HG03457 (cell line): ENCODE results near the gene TCTN3.
A peak's percentile ranks its signal among the peaks of the same experiment; 100 is the strongest.
"Not testable (repeated sequence)": the region's sequence is repeated elsewhere in the genome, so short reads cannot be mapped to it uniquely, and the experiment has no call there.

Experiments
- ATAC-seq: cut with Tn5 transposase; IDR thresholded peaks from one replicate; pipeline ENCODE4 v1.9.1; 2021; ENCODE audit warnings: moderate number of reproducible peaks; ENCODE audit not compliant: unreplicated experiment

Gene TCTN3

DNA sequence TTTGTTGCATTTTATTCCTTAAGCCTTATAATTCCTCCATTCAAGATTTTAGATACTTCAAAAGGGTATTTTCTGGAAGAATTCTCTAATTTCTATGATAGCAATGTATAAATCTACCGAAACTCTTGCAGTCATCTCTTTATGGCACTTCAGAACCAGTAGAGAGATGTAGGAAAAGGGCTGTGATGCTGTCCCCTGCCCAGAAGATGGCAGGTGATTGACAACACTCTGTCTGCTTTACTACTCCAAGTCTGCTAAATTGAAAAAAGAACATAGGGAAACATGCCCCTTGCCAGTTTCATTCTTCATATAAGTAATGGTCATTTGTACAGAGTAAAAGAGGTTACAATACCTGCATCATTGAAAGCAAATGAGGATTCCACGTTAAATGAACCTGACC is 5.1 kb downstream of the TCTN3 start:
- no peak for ATAC-seq

DNA sequence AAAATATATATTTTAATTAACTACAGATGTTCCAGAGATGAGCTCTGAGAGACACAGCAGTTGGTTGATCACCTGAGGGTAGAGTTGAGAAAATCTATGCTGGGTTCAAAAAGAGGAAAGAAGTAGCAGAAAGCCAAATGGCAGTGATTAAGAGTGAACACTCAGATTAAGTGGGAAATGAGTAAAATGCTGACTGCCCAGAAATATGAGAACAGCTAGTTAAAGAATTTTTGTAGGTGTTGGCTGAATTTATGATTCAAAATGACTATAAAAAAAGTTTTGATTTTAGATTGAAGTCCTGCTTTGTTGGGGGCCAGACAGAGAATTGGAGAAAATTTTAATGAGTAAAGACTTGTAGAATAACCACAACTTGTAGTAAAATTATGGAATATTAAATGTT is 9.8 kb downstream of the TCTN3 start:
- ATAC-seq: no peak

DNA sequence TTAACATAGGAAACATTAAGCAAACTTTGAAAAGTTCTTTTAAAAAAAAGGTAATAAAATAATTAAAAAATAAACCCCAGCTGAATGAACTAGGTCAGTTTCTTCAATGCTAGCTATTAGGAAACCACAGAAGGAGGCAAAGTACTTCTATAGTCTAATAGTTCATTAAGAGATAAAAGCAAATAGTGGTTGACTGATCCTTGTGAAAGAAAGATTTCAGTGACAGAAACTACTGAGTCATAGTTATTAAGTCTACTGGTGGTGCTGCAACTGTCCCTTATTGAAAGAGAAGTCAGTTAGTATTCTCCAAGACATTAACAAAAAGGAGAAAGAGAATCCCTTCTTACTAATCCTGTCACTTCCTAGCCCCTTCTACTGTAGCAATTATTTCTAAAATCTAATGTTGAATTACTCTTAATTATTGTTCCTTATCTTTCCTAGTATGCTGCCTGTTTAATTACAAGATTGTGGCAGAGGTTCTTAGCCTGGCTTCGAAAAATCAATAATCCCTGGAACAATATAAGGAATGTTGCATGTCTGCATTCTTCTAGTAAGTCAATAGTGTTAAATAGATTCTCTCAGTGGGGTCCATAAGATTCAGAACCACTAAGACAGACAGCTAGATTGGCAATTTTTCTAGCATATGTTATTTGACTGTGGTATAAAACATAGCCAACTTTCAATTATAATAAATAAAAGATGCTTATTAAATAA is 18.2 kb downstream of the TCTN3 start:
- no peak for ATAC-seq

DNA sequence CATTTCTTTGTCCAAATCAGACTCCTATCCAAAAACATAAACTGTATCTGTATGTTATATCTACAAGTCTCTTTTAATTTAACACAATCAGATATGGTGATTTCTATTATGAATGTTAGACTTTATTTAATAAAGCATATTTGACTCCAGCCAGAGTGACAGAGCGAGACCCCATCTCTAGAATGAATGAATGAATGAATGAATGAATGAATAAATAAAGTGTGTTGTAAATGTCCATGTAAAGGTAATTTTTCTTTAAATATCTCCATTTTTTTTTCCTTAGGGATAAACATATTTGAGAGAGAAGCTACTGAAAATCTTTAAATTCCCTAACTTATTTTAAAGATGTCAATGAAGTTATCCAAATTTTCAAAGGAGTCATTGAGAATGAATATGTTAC is 19.1 kb downstream of the TCTN3 start:
- ATAC-seq: no peak

DNA sequence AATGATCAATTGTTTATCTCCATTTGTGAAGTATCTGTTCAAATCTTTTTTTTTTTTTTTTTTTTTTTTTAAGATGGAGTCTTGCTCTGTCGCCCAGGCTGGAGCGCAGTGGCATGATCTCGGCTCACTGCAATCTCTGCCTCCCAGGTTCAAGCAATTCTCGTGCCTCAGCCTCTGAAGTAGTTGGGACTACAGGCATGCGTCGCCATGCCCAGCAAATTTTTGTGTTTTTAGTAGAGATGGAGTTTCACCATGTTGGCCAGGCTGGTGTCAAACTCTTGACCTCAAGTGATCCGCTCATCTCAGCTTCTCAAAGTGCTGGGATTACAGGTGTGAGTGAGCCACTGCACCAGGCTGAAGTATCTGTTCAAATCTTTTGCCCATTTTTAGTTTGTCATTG is 21.1 kb downstream of the TCTN3 start:
- ATAC-seq: not testable (repeated sequence)

DNA sequence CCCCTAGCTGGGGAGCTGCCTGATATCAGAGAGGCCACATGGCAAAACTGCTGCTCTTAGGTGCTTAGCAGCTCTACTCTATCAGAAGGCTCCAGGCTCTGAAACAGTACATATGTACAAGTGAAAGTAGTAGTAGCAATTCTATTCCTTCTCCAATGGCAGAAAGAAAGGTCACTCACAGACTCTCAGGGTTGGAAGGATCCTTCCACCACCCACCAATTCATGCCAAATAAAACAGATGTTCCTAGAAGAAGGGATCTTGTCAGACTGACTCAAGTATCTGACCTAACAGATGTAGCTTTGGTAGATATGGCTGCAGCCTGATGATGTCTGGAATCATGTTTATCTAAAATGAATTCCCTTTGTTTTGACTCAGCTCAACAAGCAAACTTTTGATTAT is 29.2 kb downstream of the TCTN3 start:
- no peak for ATAC-seq

DNA sequence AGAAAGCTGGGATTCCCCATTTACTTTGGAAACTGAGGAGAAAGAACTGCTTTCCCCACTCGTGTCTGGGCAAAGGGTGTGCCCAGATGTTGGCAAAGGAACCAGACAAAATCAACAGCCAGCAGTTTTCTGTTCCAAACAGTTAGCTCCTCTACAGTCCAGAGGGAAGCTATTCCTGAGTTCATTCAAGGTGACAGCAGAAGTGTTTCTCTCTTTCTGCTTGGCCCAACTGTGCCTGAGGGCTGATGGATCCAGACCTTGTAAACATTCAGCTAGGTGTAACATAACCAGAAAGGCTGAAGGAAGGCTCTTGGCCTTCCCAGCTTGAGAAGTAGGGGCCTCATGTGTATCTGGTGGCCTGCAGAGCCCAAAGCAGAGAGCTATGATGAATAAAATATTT is 30.2 kb downstream of the TCTN3 start:
- no peak for ATAC-seq

DNA sequence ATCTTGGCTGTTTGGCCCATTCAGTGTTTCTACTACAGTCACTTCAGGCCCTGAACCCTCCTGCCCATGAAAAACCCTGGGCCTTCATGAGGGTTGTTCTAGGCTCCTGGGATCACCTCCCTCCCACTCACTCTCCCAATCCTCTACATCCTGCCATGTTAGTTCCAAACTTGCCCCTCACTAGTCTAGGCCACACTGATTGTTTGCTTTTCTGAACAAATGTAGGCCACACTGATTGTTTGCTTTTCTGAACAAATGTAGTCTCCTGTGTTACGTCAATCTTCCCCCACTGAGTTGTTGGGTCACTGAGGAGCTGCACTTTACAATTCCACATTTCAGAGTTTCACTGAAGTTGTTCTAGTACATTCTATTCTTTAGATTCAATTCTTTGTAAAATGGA is 31.9 kb downstream of the TCTN3 start:
- no peak for ATAC-seq

DNA sequence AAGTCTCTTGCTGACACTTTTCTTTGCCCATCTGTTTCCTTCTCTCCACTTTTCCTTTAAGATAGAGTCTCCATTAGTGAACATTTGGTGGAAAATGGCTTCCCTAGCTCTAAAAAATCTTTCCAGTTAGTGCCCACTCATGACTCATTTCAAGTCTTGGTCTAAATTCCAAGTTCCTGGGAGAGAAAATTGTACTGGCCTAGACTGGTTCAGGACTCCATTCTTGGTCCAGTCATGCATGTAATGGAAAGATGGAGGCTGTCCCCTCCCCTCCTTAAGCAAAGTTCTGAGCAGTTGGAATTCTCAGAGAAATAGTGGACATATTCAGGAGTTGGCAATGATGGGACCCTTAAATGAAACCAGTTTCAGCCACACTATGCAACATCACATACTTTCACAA is 33.4 kb downstream of the TCTN3 start:
- no peak for ATAC-seq

DNA sequence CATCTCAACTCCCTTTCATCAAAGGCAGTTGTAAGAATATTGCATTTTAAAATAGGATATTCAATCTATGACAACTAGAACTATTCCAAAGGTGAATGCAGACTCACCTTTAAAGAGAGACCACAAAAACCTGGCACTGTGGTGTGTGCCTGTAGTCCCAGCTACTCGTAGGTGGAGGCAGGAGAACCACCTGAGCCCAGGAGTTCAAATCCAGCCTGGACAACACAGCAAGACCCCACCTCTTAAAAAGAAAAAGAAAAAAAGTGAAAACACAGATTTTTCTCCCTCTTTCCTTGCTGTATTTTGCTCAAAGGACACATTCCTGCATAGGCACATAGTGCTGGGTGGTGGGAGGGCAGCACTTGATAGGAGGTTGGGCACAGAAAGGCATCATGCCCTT is 36.5 kb downstream of the TCTN3 start:
- no peak for ATAC-seq

DNA sequence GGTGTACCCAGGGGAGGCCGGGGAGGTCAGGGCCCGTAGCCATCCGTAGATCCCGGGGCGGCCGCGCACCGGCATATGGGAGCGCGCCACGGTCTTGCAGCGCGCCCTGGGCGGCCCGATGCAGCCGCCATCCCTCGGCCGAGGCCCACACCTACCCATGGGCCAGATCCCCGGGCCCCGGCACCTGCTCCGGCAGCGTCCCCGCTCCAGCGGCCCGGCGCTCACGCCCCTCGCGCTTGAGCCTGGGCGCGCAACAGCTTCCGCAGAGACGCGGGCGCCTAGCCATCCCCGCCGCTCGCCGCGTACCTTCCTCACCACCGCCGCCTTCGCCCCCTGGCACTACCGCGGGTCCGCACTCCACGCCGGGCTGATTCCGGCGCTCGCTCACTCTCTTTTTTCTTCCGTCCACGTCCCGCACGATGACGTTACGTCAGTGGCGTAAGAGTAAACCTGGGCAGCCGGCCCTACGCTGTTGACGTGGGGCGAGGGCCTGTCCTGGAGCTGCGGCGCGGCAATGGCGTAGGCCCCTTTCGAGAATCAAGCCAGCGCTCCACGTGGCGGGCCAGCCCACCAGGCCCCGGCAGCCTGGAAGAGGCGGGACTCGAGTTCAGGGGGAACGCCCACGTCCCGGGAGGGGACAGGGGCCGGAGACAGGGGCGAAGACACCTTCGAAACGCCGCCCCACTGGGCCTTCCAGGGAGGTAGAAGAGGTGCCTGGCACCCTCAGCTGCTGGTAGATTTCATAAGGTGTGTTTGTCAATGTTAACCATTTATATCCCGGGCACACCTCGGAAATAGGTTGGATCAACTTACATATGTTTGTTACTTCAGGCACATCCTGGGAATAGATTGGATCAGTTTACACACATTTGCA is 37.2 kb downstream of the TCTN3 start, which contains the start of gene ALDH18A1:
Gene ALDH18A1 (minus strand): TSS at position 421 of the 874 bp plus-strand sequence. CDS start 3,334 bp downstream, outside the sequence.
- ATAC-seq: peak; percentile 90

DNA sequence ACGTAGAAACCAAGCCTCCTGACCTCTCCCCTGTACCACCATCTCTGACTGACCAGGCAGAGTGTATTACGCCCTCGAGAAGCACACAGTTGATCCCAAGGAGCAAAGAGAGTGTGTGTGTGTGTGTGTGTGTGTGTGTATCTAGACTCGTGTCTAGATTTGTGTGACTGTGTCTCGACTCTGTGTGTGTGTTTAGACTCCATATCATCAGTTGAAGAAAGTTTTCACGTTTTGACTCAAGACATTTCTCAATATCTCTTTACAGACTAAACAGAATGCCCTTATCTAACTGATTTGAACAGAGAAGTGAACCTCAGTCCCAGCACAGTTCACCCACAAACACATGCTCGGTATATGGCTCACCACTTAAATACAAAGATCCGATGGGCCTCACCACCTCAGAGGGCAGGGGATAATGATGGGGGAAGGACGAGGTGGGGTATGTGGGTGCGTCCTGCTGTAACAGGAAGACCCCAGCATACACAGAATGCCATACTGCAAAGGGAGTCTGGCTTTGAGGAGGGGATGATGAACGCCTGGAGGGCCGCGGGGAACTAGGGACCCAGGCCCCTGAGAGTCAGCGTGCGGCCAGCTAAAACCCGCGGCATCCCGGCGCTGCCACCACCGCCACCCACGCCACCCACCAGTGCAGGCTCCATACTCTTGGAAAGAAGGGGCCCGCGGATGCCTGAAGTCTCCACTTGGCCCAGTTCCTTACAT is 38.0 kb downstream of the TCTN3 start:
- ATAC-seq: no peak

DNA sequence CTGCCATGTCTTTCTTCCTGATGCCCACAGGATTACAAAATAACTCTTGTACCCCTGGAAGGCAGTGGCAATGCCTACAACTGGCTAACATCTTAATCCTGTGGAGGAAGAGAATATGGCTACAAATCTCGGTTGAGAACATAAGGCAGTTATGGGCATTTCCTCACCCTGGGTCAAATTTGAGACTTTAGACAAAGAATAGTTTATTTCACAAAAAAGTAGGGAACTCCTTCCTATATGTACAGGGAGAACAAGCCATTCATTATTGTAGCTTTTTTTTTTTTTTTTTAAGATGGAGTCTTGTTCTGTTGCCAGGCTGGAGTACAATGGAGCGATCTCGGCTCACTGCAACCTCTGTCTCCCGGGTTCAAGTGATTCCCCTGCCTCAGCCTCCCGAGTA is 39.8 kb downstream of the TCTN3 start:
- ATAC-seq: no peak

DNA sequence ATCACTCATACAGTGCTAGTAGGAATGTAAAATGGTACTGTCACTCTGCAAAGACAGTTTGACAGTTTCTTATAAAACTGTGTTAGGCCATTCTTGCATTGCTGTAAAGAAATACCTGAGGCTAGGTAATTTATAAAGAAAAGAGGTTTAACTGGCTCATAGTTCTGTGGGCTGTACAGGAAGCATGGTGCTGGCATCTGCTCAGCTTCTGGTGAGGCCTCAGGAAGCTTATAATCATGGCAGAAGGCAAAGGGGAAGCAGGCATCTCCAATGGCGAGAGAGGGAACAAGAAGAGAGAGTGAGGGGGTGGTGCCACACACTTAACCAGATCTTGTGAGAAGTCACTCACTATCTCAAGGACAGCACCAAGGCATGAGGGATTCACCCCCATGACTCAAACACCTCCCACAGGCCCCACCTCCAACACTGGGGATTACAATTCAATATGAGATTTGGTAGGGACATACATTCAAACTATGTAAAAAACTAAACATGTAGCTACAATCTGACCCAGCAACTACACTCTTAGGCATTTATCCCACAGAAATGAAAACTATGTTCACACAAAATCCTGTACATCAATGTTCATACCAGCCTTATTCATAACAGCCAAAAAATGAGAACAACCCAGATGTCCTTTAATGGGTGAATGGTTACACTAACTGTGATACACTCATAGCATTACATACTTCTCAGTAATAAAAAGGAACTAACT is 42.2 kb downstream of the TCTN3 start:
- ATAC-seq: no peak

DNA sequence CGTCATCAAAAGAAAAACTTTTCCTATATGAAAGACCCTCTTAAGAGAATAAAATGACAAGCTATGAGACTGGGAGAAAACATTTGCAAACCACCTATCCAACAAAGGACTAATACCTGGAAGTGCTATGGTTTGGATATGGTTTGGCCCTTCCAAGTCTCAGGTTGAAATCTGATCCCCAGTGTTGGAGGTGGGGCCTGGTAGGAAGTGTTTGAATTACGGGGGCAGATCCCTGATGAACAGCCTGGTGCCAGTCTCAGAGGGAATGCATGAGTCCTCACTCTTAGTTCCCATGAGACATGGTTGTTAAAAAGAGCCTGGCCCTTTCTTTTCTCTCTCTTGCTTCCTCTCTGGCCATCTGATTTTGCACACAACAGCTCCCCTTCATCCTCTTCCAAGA is 43.5 kb downstream of the TCTN3 start:
- no peak for ATAC-seq

DNA sequence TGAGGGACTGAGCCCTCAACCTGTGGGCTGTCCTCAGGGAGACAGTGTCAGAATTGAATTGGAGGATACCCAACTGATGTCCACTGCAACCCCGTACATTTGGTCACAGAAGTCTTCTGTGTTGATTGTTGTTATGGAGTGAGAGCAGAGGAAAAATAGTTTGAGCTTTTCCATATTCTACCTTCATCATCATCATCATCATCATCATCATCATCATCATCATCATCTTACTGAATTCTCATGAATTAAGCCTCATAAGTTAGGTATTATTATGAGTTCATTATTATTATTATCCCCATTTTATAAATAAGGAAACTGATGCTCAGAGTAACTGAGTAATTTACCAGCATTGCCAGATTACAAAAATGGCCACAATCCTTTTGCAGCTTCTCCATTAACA is 45.6 kb downstream of the TCTN3 start:
- ATAC-seq: no peak

DNA sequence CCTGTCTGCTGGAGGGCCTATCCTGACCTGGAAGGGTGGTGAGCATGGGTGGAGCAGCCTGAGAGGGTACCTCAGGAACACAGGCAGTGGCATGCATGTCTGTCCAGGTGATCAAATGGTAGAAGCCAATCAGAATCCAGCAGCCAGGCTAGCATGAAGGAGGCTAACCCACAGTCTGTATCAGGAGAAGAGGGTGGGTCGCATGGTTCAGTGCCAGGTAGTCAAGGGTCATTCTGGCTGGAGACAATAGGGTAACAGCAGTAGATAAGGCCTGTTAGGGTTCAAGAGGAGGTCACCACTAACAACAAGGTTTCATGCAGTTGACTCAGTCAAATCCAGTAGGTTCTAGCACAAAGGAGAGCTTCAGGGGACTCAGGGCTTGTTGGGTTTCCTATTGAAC is 47.6 kb downstream of the TCTN3 start:
- no peak for ATAC-seq

DNA sequence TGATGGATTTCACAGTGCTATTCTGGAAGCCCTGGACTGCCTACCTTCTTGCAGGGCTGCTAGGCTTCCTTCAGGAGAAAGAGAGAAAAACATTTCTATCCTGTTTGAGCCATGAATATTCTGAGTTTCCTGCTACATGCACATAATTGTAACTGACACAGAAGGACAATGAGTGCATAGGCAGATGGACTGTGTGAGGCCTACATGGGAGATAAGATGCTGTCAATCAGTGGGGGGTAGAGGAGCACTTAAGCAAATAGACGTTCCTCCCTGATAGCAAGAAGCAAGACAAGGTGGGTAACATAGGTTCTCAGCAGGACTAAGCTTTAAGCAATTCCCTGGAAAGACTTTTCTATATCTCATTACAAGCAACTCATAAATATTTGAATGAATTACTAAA is 48.8 kb downstream of the TCTN3 start:
- no peak for ATAC-seq

DNA sequence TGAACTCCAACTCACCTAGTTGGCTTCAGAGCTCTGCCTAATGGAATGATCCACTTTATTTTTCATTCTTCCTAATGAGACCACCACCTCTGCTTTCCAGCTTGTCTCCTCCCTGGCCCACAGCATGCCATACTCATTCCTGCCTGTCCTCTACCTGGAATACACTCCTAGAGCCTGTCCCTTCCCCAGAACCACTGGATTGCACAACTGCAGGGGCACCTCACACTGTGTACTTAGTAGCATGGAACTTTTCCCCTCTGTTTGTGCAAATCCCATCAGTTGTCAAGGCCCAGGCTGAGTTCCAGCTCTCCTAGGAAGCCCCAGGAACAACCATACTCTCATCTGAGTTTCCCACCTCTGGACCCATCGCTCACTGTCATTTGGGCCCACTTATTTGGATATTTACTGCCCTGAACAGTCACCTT is 52.8 kb downstream of the TCTN3 start:
- ATAC-seq: no peak

DNA sequence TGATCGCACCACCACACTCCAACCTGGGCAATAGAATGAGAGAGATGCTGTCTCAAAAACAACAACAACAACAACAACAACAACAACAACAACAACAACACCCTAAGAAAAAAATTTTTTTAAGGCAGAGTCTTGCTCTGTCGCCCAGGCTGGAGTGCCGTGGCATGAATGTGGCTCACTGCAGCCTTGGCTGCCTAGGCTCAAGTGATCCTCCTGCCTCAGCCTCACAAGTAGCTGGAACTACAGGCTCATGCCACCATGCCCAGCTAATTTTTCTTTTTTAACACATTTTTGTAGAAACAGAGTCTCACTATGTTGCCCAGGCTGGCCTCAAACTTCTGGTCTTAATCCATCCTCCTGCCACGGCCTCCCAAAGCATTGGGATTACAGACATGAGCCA is 55.8 kb downstream of the TCTN3 start:
- ATAC-seq: no peak

DNA sequence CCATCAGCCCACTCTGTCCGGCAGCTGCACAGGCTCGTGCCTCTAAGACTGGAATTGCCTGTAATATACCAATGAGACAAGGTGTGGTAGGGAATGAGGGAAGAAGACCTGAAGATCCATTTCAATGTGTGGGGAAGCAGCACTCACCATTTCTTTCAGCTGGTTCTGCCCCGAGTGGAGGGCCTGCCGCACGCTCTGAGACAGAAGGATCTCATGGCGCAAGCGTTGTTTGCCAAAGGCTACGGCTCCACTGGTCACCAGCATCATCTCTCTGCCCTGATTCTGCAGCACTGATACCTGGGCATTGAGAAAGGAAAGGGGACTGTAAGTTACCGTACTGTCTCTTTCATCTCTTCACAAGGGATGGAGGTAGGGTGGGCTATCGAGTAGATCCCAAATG is 56.6 kb downstream of the TCTN3 start:
- ATAC-seq: no peak
